Gastroesophageal sphincter (tissue), 4 donors: ENCODE measurements around the gene TBC1D14. TPM values are rescaled to one million over a fixed set of nuclear protein-coding genes. Genes with fewer than 3 reads are reported as not detected.

Source experiments
- ATAC-seq: fragments of 150-250 bp; one replicate; pipeline ENCODE4 v1.9.1; 2016; ENCODE audit warnings: mild to moderate bottlenecking, moderate library complexity
- H3K27ac ChIP-seq, 4 donors: fragments of 200-600 bp; sonication (generic) in 3 of 4; 1 replicate in 3 of 4; 2 replicates in 1 of 4; pipeline ENCODE4 v1.5.1; 2016 to 2019
- H3K27me3 ChIP-seq: fragments of 200-600 bp; sonication (generic); one replicate; pipeline ENCODE4 v1.5.1; 2019
- H3K36me3 ChIP-seq, 2 donors: fragments of 200-600 bp; sonication (generic); one replicate each; pipeline ENCODE4 v1.5.1; 2019; ENCODE audit warnings: control low read depth in 1 of 2
- H3K4me1 ChIP-seq, 3 donors: fragments of 200-600 bp; sonication (generic); 1 replicate in 2 of 3; 2 replicates in 1 of 3; pipeline ENCODE4 v1.5.1; 2016 to 2019; ENCODE audit warnings: control low read depth in 2 of 3
- H3K4me3 ChIP-seq, 2 donors: fragments of 200-600 bp; sonication (generic); one replicate each; pipeline ENCODE4 v1.5.1; 2019; ENCODE audit warnings: mild to moderate bottlenecking in 1 of 2, moderate library complexity in 1 of 2
- H3K9me3 ChIP-seq, 3 donors: fragments of 200-600 bp; sonication (generic); one replicate each; pipeline ENCODE4 v1.5.1; 2017 to 2019; ENCODE audit warnings: control low read depth in 2 of 3
- EP300 ChIP-seq: sonication (generic); formaldehyde crosslinking; IDR thresholded peaks from one replicate; pipeline ENCODE4 v1.6.1; 2017; ENCODE audit warnings: antibody characterized with exemption, mild to moderate bottlenecking
- POLR2A ChIP-seq, 2 donors: fragments of 450-650 bp; IDR thresholded peaks; one replicate each; pipeline ENCODE4 v1.6.1; 2017; ENCODE audit warnings: antibody characterized with exemption in 2 of 2, mild to moderate bottlenecking in 2 of 2, moderate library complexity in 1 of 2
- POLR2AphosphoS5 ChIP-seq: sonication (generic); formaldehyde crosslinking; IDR thresholded peaks from one replicate; pipeline ENCODE4 v1.6.1; 2017; ENCODE audit warnings: antibody characterized with exemption
- WGBS, 2 donors: methylation state at CpG; one replicate each; pipeline ENCODE4 v1.1.5; 2018; ENCODE audit warnings: low coverage in 1 of 2; 5-methylcytosine and 5-hydroxymethylcytosine counted together
- total RNA-seq, 4 donors: library from RNA; depleted of rRNA; stranded (reverse); fragments of >200 nt; gene quantifications; one replicate each; pipeline ENCODE4 v1.1.0, GENCODE V29; 2016
- TF ChIP-seq, protein P1 (sequence below), 4 experiments: fragments of 200-600 bp in 2 of 4; fragments of 450-650 bp in 2 of 4; sonication (generic) in 1 of 4; IDR thresholded peaks; one replicate each; pipeline ENCODE4 v1.5.1; 2017 to 2019; ENCODE audit warnings: antibody characterized with exemption in 4 of 4, mild to moderate bottlenecking in 2 of 4, moderate library complexity in 2 of 4

The TBC1D14 gene
- total RNA-seq, 4 donors from 2014 or later: 42.5 to 54.2 (median 45.0) TPM

DNA sequence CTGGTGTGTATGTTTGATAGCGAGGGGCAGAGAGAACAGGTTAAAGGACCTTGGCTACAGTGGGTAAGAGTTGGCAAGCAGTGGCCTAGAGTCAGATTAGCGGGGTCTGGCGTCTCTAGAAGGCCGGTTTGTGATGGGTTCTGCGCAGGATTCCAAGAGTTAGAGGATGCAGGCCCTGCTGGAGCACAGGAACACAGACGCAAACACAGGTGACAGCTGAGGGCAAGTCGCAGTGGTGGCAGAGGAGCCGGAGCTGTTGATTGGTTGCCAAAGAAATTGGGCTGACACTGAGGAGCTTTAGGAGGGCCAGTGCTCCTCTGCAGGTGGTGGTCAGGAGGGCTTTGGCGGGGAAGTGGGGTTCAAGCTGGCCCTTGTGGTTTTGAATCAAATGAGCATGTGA lies 137.3 kb downstream of the TBC1D14 start:
- Histone ChIP-seq H3K9me3 (no peaks in the 10 kb centered on the region), H3K27me3 (no peaks in the 10 kb centered on the region), H3K36me3 (peaks cover 0 to 9% of the 10 kb centered on the region in 2 donors), H3K27ac (no peak overlapping the region), H3K4me1 (peaks cover 0 to 72% (median 26%) of the 10 kb centered on the region in 3 donors), H3K4me3 (no peak overlapping the region)
- no peak for ATAC-seq
- WGBS, 2 donors: 89% methylated on average over 9 of the region's 9 CpGs; no CpG with 5 or more reads in 1 of the 2 donors
- TF ChIP-seq, protein P1, sequence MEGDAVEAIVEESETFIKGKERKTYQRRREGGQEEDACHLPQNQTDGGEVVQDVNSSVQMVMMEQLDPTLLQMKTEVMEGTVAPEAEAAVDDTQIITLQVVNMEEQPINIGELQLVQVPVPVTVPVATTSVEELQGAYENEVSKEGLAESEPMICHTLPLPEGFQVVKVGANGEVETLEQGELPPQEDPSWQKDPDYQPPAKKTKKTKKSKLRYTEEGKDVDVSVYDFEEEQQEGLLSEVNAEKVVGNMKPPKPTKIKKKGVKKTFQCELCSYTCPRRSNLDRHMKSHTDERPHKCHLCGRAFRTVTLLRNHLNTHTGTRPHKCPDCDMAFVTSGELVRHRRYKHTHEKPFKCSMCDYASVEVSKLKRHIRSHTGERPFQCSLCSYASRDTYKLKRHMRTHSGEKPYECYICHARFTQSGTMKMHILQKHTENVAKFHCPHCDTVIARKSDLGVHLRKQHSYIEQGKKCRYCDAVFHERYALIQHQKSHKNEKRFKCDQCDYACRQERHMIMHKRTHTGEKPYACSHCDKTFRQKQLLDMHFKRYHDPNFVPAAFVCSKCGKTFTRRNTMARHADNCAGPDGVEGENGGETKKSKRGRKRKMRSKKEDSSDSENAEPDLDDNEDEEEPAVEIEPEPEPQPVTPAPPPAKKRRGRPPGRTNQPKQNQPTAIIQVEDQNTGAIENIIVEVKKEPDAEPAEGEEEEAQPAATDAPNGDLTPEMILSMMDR (IDR thresholded peaks at IDR 0.05): no peak
- TF ChIP-seq EP300 (no peak), POLR2AphosphoS5 (no peak), POLR2A (IDR thresholded peaks at IDR 0.05) (no peak)

DNA sequence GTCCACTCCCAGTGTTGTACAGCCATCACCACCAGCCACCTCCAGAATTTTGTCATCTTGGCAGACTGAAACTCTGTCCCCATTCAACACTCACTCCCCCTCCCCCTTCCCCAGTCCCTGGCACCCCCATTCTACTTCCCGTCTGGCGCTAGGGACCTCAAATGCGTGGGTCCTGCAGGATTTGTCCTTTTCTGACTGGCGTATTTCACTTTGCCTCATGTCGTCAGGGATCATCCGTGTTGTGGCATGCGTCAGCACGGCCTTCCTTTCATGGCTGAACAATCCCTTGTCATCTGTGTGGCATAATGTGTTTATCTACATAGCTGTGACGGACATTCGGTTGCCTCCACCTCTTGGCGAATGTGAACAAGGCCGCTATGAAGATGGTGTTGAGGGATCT lies 139.0 kb downstream of the TBC1D14 start:
- Histone ChIP-seq H3K9me3 (no peaks in the 10 kb centered on the region), H3K27ac (no peak overlapping the region), H3K4me3 (no peak overlapping the region), H3K4me1 (peaks cover 0 to 83% (median 24%) of the 10 kb centered on the region in 3 donors), H3K36me3 (peaks cover 0 to 17% of the 10 kb centered on the region in 2 donors), H3K27me3 (no peaks in the 10 kb centered on the region)
- TF ChIP-seq, protein P1 (IDR thresholded peaks at IDR 0.05): no peak
- no peak for TF ChIP-seq EP300
- no peak for ATAC-seq
- 87 to 99% methylated on average over 8 to 10 of the region's 12 CpGs for WGBS, 2 donors

DNA sequence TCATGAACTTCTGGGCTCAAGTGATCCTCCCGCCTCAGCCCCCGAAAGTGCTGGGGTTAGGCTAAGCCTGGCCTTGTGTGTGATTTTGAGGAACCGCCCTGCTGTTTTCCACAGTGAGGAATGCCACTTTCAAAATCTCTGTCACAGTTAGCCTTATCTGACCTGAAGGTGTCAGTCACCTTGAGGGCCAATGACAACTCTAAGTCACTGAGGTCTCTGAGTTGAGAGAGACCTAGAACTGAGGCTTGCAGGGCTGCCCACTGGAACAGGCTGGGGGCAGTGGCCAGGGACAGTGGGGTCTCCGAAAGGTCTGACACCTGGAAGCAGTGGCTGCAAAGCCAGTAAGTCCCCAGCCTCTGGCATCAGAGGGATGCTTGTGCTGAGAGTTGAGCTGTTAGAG lies 139.7 kb downstream of the TBC1D14 start:
- H3K36me3 ChIP-seq: peaks cover 0 to 24% of the 10 kb centered on the region in 2 donors
- H3K9me3 ChIP-seq: no peaks in the 10 kb centered on the region
- no peaks in the 10 kb centered on the region for H3K27me3 ChIP-seq
- H3K4me3 ChIP-seq: no peak overlapping the region
- ATAC-seq: no peak
- TF ChIP-seq POLR2A (IDR thresholded peaks at IDR 0.05): no peak
- no peak for TF ChIP-seq EP300
- TF ChIP-seq, protein P1 (IDR thresholded peaks at IDR 0.05): no peak
- TF ChIP-seq POLR2AphosphoS5: no peak
- WGBS, 2 donors: 100% methylated on average over 1 of the region's 4 CpGs; no CpG with 5 or more reads in 1 of the 2 donors
- H3K27ac ChIP-seq: no peak overlapping the region
- H3K4me1 ChIP-seq: peaks cover 0 to 80% (median 24%) of the 10 kb centered on the region in 3 donors

DNA sequence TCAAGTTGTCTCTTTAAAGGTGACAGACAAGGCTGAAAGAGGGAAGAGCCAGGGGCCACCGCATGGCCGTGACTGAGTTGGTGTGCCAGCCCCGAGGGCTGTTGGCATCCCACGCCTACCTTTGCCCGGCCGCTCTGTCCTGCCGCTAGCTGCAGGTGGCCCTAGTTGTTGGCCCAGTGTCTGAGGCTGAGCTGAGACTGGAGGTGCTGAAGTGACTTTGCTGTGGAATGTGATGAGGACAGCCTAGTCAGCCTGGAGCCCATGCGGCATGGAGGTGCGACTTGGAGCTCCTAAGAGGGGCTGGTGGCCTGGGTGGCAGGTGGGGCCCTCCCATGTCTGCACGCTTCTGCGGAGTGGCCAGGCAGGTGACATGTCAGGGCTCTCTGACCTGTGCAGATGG lies 140.1 kb downstream of the TBC1D14 start:
- no peaks in the 10 kb centered on the region for H3K27me3 ChIP-seq
- no peak for ATAC-seq
- H3K4me3 ChIP-seq: no peak overlapping the region
- H3K36me3 ChIP-seq: peaks cover 0 to 28% of the 10 kb centered on the region in 2 donors
- no peak overlapping the region for H3K27ac ChIP-seq
- H3K9me3 ChIP-seq: no peaks in the 10 kb centered on the region
- peaks cover 0 to 76% (median 22%) of the 10 kb centered on the region in 3 donors for H3K4me1 ChIP-seq
- WGBS, 2 donors: 76% methylated on average over 5 of the region's 11 CpGs; no CpG with 5 or more reads in 1 of the 2 donors
- TF ChIP-seq, protein P1 (IDR thresholded peaks at IDR 0.05): no peak
- no peak for TF ChIP-seq POLR2A (IDR thresholded peaks at IDR 0.05)
- no peak for TF ChIP-seq POLR2AphosphoS5
- no peak for TF ChIP-seq EP300

DNA sequence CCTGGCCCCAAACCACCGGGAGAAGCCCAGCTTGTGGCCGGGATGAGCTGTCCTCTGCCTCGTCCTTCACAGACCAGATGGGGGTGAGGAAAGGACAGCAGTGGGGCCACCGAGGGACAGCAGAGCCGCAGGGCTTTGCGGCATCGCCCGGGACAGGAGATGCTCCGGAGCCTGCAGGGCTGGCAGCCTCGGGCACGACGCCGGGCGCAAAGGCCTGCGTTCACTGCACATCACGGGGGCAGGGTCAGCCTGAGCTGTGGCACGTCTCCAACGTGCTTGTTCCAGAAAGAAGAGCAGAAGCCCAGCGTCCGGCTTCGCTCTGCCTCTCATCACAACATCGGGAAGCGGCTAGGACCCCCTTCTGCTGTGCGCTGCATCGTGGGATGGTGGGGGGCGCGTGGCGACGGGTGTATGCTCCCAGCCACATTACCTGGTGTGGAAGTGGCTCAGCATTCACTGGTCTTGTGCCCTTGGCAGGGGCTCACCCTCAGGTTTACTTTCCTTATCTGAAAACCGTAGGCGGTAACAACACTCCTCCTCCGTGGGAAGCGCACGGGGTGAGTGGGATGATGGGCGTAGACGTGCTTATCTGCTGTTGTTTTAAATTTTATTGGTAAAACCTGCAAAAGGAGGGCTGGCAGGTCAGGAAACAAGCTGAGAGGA lies 141.0 kb downstream of the TBC1D14 start:
- TF ChIP-seq POLR2A (IDR thresholded peaks at IDR 0.05) (no peak), POLR2AphosphoS5 (no peak), EP300 (no peak)
- TF ChIP-seq, protein P1 (IDR thresholded peaks at IDR 0.05): no peak
- Histone ChIP-seq H3K27me3 (no peaks in the 10 kb centered on the region), H3K36me3 (peaks cover 0 to 37% of the 10 kb centered on the region in 2 donors), H3K27ac (no peak overlapping the region), H3K4me1 (peaks cover 0 to 67% (median 13%) of the 10 kb centered on the region in 3 donors), H3K4me3 (no peak overlapping the region), H3K9me3 (no peaks in the 10 kb centered on the region)
- WGBS, 2 donors: no CpG with 5 or more reads among the region's 36 CpGs
- ATAC-seq: no peak
